ENCODE results near the gene RHOF.
"Not testable (repeated sequence)": the region's sequence is repeated elsewhere in the genome, so short reads cannot be mapped to it uniquely, and the experiment has no call there.

RHOF gene

DNA sequence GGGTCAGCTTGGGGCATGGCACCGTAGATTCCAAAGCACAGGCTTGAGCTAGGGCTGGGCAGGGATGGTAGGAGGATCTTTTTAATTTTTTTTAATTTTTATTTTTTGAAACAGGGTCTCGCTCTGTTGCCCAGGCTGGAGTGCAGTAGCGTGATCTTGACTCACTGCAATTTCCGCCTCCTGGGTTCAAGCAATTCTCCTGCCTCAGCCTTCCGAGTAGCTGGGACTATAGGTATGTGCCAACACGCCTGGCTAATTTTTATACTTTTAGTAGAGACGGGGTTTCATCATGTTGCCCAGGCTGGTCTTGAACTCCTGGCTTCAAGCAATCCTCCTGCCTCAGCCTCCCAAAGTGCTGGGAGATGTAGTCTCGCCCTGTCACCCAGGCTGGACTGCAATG lies 2.7 kb downstream of the RHOF start:
- DNase-seq, result not testable (repeated sequence)

- no peak for DNase-seq
Observed at GRCh38 chr12:121789800-121790728, 3.4 kb downstream of the RHOF start.

DNA sequence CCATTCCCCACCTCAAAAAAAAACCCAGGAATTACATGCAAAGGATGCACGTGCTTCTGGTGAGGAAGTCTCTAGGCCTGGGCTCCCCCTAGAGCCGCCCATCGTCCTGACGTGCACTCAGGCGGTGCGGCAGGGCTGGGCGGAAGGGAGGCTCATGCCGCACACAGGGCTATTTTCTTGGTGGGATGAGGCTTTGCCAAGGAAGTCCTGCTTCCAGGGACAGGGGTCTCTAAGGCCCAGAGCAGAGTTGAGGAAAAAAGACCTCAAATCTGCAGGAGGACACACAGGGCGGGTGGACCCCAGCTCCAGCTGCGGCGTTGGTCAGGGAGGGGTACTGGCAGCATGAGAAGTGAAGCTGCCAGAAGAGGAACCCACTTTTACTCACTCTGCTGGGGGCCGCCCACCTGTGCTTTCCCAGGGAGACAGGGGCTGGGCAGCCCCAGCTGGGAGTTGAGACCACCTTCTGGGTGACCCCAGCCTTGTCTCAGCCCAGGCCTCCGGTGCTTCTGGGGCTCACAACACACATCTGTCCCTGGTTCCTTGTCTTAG lies 4.2 kb downstream of the RHOF start:
- no peak for DNase-seq

DNA sequence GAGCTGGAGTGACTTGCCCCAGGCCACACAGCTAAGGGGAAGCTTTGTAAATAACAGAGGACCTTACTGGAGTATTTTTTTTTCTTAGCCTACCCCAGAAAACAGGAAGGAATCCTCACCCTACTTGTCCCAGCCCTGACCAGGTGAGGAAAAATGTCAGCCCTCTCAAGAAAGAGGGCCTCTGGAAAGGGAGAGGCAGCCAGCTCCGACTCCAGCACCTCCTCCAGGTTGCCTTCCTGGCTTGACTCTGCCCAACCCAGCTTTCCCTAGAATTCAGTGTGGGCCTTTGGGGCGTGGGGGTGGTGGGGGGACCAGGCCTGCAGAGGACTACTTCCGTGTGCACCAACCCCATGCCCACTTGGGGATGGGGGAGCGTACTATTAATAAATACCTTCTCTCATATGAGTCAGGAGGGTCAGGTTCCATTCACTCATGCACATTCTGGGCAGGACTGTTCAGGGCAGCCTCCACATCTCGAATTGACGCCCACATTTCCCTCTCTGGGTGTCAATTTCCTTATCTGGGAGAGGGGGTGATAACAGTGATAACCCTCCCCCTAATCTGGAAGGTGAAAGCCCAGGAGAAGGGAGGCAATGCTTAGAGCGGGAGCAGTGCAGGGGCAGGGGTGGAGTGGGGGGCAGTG lies 5.2 kb downstream of the RHOF start:
- DNase-seq, result no peak

- DNase-seq, result no peak
Observed at GRCh38 chr12:121787063-121788025, 6.1 kb downstream of the RHOF start.

GRCh38 chr12:121786440-121786825 lies 7.1 kb downstream of the RHOF start:
- DNase-seq, result no peak

DNA sequence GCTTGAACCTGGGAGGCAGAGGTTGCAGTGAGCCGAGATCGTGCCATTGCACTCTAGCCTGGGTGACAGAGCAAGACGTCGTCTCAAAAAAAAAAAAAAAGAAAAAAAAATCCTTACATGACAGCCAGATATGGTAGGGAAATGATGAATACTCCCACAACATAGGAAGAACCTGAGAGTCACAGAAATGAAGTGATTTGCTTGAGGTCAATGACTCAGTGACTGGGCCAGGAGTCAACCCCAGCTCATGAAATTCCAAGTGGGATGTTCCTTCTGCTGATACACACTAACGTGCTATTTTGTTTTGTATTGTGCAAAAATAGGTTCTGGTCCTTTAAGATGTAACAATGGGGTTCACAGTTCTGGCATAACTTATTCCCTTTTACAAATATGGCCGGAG lies 9.0 kb downstream of the RHOF start:
- DNase-seq, result no peak

- no peak for DNase-seq
Observed at GRCh38 chr12:121783766-121784165, 9.7 kb downstream of the RHOF start.

DNA sequence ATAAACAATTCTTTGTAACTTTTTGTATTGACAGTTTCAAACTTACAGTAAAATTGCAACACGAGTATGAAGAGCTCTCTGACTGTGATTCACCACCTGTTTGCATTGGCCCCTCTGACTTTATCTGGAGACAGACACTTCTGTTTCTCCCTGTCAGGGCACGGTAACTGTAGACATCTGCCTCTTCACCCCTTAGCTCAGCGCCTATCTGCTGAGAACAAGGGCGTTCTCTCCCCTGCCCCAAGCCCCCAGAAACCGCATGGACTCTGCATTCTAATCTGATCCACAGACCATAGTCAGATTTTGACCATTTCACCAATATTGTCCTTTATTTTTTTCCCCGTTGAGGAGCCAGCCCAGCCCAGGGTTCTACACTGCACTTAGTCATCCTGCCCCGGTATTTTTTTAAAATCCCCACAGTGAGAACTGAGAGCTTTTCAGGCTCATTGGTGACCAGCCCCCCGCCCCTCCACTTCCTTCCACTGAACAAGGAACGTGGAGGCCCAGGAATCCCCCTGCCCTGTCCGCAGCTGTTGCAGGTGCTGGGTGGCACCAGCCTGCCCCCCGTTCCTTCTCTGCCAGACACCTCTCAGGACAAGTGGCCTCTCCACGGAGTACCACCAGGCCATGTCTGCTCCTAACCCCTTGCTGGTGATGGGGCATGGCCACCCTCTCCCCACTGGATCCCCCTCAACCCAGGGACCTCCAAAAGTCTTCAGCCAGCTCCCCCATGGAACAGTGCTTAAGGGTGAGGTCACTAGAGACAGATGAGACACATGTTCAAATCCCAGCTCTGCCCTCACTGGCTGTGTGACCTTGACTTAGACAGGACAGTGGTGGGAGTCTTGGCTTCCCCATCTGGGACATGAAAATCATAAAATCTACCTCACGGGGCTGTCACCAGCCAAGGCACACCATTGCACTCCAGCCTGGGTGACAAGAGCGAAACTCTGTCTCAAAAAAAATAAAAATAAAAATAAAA lies 11.2 kb downstream of the RHOF start:
- no peak for DNase-seq

- DNase-seq, result no peak
Observed at GRCh38 chr12:121781484-121781997, 11.9 kb downstream of the RHOF start.

GRCh38 chr12:121780429-121780828 lies 13.1 kb downstream of the RHOF start:
- DNase-seq, result no peak

GRCh38 chr12:121779422-121779895 lies 14.0 kb downstream of the RHOF start:
- DNase-seq, result no peak

- DNase-seq, result no peak
Observed at GRCh38 chr12:121778567-121779421, 14.7 kb downstream of the RHOF start.

DNA sequence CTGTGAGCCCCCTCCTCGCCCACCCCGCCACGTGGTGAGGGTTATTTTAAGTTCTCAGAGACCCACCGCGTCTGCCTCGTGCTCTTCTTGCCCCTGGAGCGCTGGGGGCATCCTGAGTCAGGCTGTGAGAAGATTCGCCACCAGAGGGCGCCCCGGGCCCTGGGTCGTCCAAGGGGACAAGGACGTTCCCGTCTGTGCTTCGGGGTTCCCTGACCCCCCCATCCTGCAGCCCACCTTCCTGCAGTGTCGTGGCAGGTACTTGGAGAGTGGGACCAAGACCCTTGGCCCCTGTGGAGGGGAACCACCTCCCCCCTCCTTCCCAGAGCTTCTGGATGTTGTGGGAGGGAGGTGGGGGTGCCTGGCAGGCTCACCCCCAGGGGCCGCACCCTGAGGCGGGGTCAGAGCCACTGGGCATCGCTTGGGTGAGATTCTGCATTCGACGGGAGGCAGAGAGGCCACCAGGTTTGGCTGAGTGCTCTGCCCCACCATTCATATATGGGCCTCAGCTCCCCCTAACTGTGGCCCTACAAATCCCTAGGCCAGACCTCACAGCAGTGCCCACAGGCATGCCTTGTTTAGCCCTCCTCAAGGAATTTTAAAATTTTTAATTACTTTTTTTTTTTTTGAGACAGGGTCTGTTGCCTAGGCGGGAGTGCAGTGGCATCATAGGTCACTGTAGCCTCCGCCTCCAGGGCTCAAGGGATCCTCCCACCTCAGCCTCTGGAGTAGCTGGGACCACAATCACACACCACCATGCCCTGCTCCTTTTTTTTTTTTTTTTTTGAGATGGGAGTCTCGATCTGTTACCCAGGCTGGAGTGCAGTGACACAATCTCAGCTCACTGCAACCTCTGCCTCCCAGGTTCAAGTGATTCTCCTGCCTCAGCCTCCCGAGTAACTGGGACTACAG lies 17.0 kb downstream of the RHOF start:
- DNase-seq, result peak; percentile 76

- DNase-seq, result no peak
Observed at GRCh38 chr12:121775501-121775900, 18.0 kb downstream of the RHOF start.

DNA sequence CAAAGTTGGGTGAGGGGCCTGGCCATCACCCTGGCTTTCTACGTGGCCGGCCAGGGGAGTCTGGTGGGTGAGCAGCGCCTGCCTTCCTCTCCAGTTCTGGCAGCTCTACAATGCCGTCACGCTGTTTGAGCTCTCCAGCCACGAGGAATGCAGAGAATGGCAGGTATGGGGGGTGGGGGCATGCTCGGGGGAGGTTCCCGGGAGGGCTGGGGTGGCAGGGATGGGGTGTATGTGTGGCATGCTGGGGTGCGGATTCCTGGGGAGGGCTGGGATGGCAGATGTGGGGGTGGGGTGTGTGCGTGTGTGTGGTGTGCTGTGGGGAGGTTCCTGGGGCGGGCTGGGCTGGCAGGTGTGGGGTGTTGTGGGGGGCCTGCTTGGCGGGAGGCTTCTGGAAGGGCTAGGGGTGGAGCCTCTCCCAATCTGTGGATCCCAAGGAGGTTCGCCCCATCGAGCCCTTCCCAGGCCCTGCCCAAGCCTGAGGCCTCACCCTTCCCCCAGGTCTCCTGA lies 18.5 kb downstream of the RHOF start:
- no peak for DNase-seq

GRCh38 chr12:121773011-121773777 lies 20.3 kb downstream of the RHOF start:
- DNase-seq, result peak; percentile 72

All from right forelimb (tissue), 1 donor.